Lower leg skin (tissue), 4 donors: ENCODE measurements around the gene VPS35L. TPM values are rescaled to one million over a fixed set of nuclear protein-coding genes. Genes with fewer than 3 reads are reported as not detected.
"Not testable (repeated sequence)": the region's sequence is repeated elsewhere in the genome, so short reads cannot be mapped to it uniquely, and the experiment has no call there.

Experiments
- DNase-seq, 2 donors: peaks; one replicate each; pipeline ENCODE4 v3.0.0-alpha.2; 2019; ENCODE audit warnings: low spot score in 2 of 2
- H3K4me3 ChIP-seq: fragments of 200-600 bp; sonication (generic); 2 replicates; pipeline ENCODE4 v1.5.1; 2017; ENCODE audit warnings: mild to moderate bottlenecking, low read depth; ENCODE audit not compliant: poor library complexity, severe bottlenecking
- CTCF ChIP-seq, 3 donors: fragments of 450-650 bp; IDR thresholded peaks; one replicate each; pipeline ENCODE4 v1.5.1; 2016; ENCODE audit warnings: antibody characterized with exemption in 3 of 3, mild to moderate bottlenecking in 3 of 3, moderate library complexity in 2 of 3
- POLR2A ChIP-seq, 2 donors: fragments of 450-650 bp; IDR thresholded peaks; one replicate each; pipeline ENCODE4 v1.6.1; 2016 to 2017; ENCODE audit warnings: antibody characterized with exemption in 2 of 2, mild to moderate bottlenecking in 1 of 2, moderate library complexity in 1 of 2
- WGBS, 2 donors: methylation state at CpG; one replicate each; pipeline ENCODE4 v1.1.5; 2018; 5-methylcytosine and 5-hydroxymethylcytosine counted together
- intact Hi-C: fragments of 100-400 bp; cut with DNase I; formaldehyde crosslinking; loops from one replicate; pipeline ENCODE4 v1.15.0; 2023; ENCODE audit warnings: low total_unique reads
- total RNA-seq, 4 donors: library from RNA; depleted of rRNA; stranded (reverse); fragments of >200 nt; gene quantifications; one replicate each; pipeline ENCODE4 v1.1.0, GENCODE V29; 2016

Gene VPS35L
- total RNA-seq, 4 donors from 2014 or later: 14.5 to 24.2 (median 17.0) TPM

GRCh38 chr16:19540241-19540970, 15.1 kb upstream of the VPS35L start:
- intact Hi-C loops: no loop called here
- 94 to 95% methylated on average over 6 of the region's 6 CpGs for WGBS, 2 donors
- TF ChIP-seq POLR2A (IDR thresholded peaks at IDR 0.05): no peak
- no peak for TF ChIP-seq CTCF (IDR thresholded peaks at IDR 0.05)

GRCh38 chr16:19542138-19542821, 13.2 kb upstream of the VPS35L start:
- intact Hi-C loops: no loop called here
- whole genome bisulfite sequencing, 2 donors: 66 to 78% methylated on average over 3 of the region's 3 CpGs
- DNase-seq: no peak
- H3K4me3 ChIP-seq: no peak overlapping the region
- TF ChIP-seq POLR2A (IDR thresholded peaks at IDR 0.05) (no peak), CTCF (IDR thresholded peaks at IDR 0.05) (no peak)

More at GRCh38 chr16:19540241-19540970, 15.1 kb upstream of the VPS35L start:
- DNase-seq: no peak
- no peak overlapping the region for H3K4me3 ChIP-seq

GRCh38 chr16:19543278-19543996, 12.1 kb upstream of the VPS35L start:
- intact Hi-C loops, H3K4me3 ChIP-seq, DNase-seq: not testable (repeated sequence)
- 73 to 75% methylated on average over 10 of the region's 10 CpGs for WGBS, 2 donors

GRCh38 chr16:19548144-19548543, 7.4 kb upstream of the VPS35L start:
- intact Hi-C loops: no loop called here
- H3K4me3 ChIP-seq: no peak overlapping the region
- no peak for DNase-seq
- 94 to 95% methylated on average over 3 of the region's 3 CpGs for WGBS, 2 donors
- TF ChIP-seq POLR2A (IDR thresholded peaks at IDR 0.05) (no peak), CTCF (IDR thresholded peaks at IDR 0.05) (no peak)

- H3K4me3 ChIP-seq: no peak overlapping the region
- intact Hi-C loops: no loop called here
- DNase-seq: no peak
- TF ChIP-seq POLR2A (IDR thresholded peaks at IDR 0.05): no peak
- no peak for TF ChIP-seq CTCF (IDR thresholded peaks at IDR 0.05)
These were observed 5.8 kb upstream of the VPS35L start for GRCh38 chr16:19549673-19550072.
